Measurements from ENCODE around the gene OLIG1.

OLIG1 gene

GRCh38 chr21:33117101-33117888, 47.4 kb downstream of the OLIG1 start:
- H3K79me2 ChIP-seq (ENCODE audit: control insufficient read depth, low read length): no peaks in the 10 kb centered on the region
- no peak for TF ChIP-seq CTCF (IDR thresholded peaks at IDR 0.05; ENCODE audit: low read depth, low read length, poor library complexity, severe bottlenecking)
- no peak for TF ChIP-seq EZH2phosphoT487 (IDR thresholded peaks at IDR 0.05; ENCODE audit: borderline replicate concordance, low read length)
- H3K36me3 ChIP-seq (ENCODE audit: control insufficient read depth, low read length): no peaks in the 10 kb centered on the region
- H4K20me1 ChIP-seq (ENCODE audit: control insufficient read depth, insufficient read depth, low read depth, low read length): no peaks in the 10 kb centered on the region
- H3K4me1 ChIP-seq (ENCODE audit: control insufficient read depth, low read length): no peaks in the 10 kb centered on the region
- H3K9me3 ChIP-seq (ENCODE audit: control insufficient read depth, insufficient read depth, low read length): no peaks in the 10 kb centered on the region
- no peak overlapping the region for H3K4me2 ChIP-seq (ENCODE audit: low read length)
- no peaks in the 10 kb centered on the region for H3K9me2 ChIP-seq (replicated peaks; ENCODE audit: control insufficient read depth, low read length)
- peaks cover 9% of the 10 kb centered on the region; the same call in 1 of the 2 replicates for H3K27me3 ChIP-seq (ENCODE audit: control insufficient read depth, low read length)
- H3K27ac ChIP-seq (ENCODE audit: low read depth, low read length): no peak overlapping the region
- H3F3A ChIP-seq (ENCODE audit: control insufficient read depth, insufficient read depth): no peaks in the 10 kb centered on the region
- H3K4me3 ChIP-seq (ENCODE audit: low read length): no peak overlapping the region

Measured in DOHH2 (cell line).